Loucy (cell line): Measurements from ENCODE around the gene PTPRN2.

Experiments used
- EZH2phosphoT487 ChIP-seq: fragments of 200-600 bp; IDR thresholded peaks from 2 replicates; pipeline ENCODE4 v1.6.1; 2018; ENCODE audit warnings: antibody characterized with exemption, mild to moderate bottlenecking, moderate library complexity, borderline replicate concordance
- TF ChIP-seq, protein P1 (sequence below): fragments of 200-600 bp; sonication (generic); conservative IDR thresholded peaks from 2 replicates; pipeline ENCODE4 v1.5.1; 2014; ENCODE audit warnings: mild to moderate bottlenecking, antibody characterized with exemption, low read length

DNA sequence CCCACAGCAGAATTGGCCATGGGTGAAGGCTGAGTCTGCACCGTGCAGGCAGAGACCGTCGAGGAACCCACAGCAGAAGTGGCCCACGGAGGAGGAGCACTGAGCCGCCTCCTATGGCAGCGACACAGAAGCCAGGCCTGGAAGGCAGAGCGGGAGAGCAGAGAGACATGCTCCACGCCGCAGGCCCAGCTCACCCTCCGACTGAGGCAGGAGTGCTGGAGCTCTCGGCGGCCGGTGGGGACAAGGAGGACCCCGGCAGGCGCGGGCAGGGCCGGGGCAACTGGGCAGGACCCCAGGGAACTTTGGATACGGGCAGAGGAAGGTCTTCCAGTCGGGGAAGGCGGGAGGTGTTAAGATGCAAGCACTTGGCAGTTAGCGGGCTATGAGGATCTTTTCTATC is 830.4 kb downstream of the PTPRN2 start:
- TF ChIP-seq EZH2phosphoT487: no peak
- TF ChIP-seq, protein P1, sequence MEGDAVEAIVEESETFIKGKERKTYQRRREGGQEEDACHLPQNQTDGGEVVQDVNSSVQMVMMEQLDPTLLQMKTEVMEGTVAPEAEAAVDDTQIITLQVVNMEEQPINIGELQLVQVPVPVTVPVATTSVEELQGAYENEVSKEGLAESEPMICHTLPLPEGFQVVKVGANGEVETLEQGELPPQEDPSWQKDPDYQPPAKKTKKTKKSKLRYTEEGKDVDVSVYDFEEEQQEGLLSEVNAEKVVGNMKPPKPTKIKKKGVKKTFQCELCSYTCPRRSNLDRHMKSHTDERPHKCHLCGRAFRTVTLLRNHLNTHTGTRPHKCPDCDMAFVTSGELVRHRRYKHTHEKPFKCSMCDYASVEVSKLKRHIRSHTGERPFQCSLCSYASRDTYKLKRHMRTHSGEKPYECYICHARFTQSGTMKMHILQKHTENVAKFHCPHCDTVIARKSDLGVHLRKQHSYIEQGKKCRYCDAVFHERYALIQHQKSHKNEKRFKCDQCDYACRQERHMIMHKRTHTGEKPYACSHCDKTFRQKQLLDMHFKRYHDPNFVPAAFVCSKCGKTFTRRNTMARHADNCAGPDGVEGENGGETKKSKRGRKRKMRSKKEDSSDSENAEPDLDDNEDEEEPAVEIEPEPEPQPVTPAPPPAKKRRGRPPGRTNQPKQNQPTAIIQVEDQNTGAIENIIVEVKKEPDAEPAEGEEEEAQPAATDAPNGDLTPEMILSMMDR: no peak
